C4-2B (cell line): ENCODE results near the gene SLC1A7.

Experiments used
- CTCF ChIP-seq: fragments of 450-650 bp; conservative IDR thresholded peaks from 2 replicates; pipeline ENCODE4 v1.5.1; 2017; ENCODE audit warnings: mild to moderate bottlenecking
- ZFX ChIP-seq: fragments of 450-650 bp; IDR thresholded peaks from 2 replicates; pipeline ENCODE4 v1.6.1; 2017

- TF ChIP-seq ZFX (no peak), CTCF (no peak)
These were observed 62.4 kb downstream of the SLC1A7 start for GRCh38 chr1:53080041-53080440.
